Smooth muscle cell (in vitro differentiated cells): ENCODE results near the gene CYCS. TPM values are rescaled to one million over a fixed set of nuclear protein-coding genes. Genes with fewer than 3 reads are reported as not detected.

Experiments used
- DNase-seq: peaks from one replicate; lab custom pipeline; 2025; ENCODE audit not compliant: unreplicated experiment; lab: John Stamatoyannopoulos, UW
- H2AFZ ChIP-seq: fragments of 200-600 bp; sonication (generic); 2 replicates; pipeline ENCODE4 v1.6.0; 2016; ENCODE audit warnings: antibody characterized with exemption, low read depth, mild to moderate bottlenecking
- H3F3A ChIP-seq: fragments of 200-600 bp; sonication (generic); 2 replicates; pipeline ENCODE4 v1.6.0; 2017; ENCODE audit warnings: antibody characterized with exemption, low read depth
- H3K27ac ChIP-seq: fragments of 200-600 bp; sonication (generic); 2 replicates; pipeline ENCODE4 v1.5.1; 2016; ENCODE audit warnings: low read depth, mild to moderate bottlenecking
- H3K27me3 ChIP-seq: fragments of 200-600 bp; sonication (generic); 2 replicates; pipeline ENCODE4 v1.6.1; 2016; ENCODE audit warnings: low read depth, mild to moderate bottlenecking
- H3K36me3 ChIP-seq: fragments of 200-600 bp; sonication (generic); 2 replicates; pipeline ENCODE4 v1.5.1; 2016; ENCODE audit warnings: low read depth
- H3K4me1 ChIP-seq: fragments of 200-600 bp; sonication (generic); 2 replicates; pipeline ENCODE4 v1.5.1; 2016; ENCODE audit warnings: low read depth
- H3K4me2 ChIP-seq: fragments of 200-600 bp; sonication (generic); 2 replicates; pipeline ENCODE4 v1.6.0; 2016; ENCODE audit warnings: mild to moderate bottlenecking
- H3K4me3 ChIP-seq: fragments of 200-600 bp; sonication (generic); 2 replicates; pipeline ENCODE4 v1.5.1; 2016; ENCODE audit warnings: mild to moderate bottlenecking
- H3K79me2 ChIP-seq: fragments of 200-600 bp; sonication (generic); 2 replicates; pipeline ENCODE4 v1.6.0; 2016; ENCODE audit warnings: low read depth, mild to moderate bottlenecking
- H3K9ac ChIP-seq: fragments of 200-600 bp; sonication (generic); 2 replicates; pipeline ENCODE4 v1.6.0; 2016; ENCODE audit warnings: low read depth
- H3K9me3 ChIP-seq: fragments of 200-600 bp; sonication (generic); replicated peaks from 2 replicates; pipeline ENCODE4 v1.5.1; 2016; ENCODE audit warnings: low read depth
- H4K20me1 ChIP-seq: fragments of 200-600 bp; sonication (generic); 2 replicates; pipeline ENCODE4 v1.6.0; 2016; ENCODE audit warnings: low read depth
- WGBS: methylation state at CpG from one replicate; pipeline ENCODE4 v1.1.7; 2016; ENCODE audit warnings: low lambda C conversion rate; 5-methylcytosine and 5-hydroxymethylcytosine counted together
- polyA plus RNA-seq: library from polyadenylated mRNA; unstranded; fragments of >200 nt; fragmentation: Nextera tagmentation; extraction: Ambion mirVana; gene quantifications from 2 replicates; pipeline ENCODE4 v1.2.1, GENCODE V29; 2016
- total RNA-seq: library from RNA; depleted of rRNA; stranded (reverse); fragments of >200 nt; gene quantifications from 2 replicates; pipeline ENCODE4 v1.2.3, GENCODE V29; 2014
- TF ChIP-seq, protein P1 (sequence below): fragments of 200-600 bp; sonication (generic); IDR thresholded peaks from 2 replicates; pipeline ENCODE4 v1.5.1; 2017; ENCODE audit warnings: borderline replicate concordance, mild to moderate bottlenecking, antibody characterized with exemption; ENCODE audit not compliant: insufficient read depth, poor library complexity, severe bottlenecking

CYCS gene
- total and polyA plus RNA-seq, 2 experiments from 2014 or later = 100 to 154 TPM

DNA sequence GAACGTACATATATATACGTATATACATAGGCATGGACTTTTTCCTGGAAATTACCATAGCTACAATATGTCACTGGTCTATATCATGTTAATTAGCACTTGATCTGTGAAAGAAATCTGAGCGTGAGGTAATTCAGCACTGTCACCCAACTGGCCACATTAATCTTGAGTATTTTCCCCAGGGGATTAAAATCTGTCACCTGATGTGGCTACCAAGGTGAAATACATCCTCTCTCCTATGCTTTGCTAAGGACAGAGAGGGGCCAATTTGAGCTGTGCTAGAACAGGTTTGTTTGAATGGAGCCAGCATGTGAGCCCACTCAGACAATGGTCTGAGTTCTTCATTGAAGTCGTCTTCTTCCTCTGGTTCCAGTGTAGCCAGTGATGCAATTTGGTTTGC, 33.3 kb downstream of the CYCS start:
- Histone ChIP-seq H3K36me3 (no peaks in the 10 kb centered on the region), H3K4me1 (no peaks in the 10 kb centered on the region), H3K79me2 (no peaks in the 10 kb centered on the region), H3K4me2 (no peak overlapping the region), H2AFZ (no peak overlapping the region), H3K4me3 (no peak overlapping the region), H3K9me3 (no peaks in the 10 kb centered on the region), H3K9ac (no peak overlapping the region), H3K27me3 (peaks cover 11% of the 10 kb centered on the region), H3K27ac (no peak overlapping the region), H3F3A (no peaks in the 10 kb centered on the region), H4K20me1 (no peaks in the 10 kb centered on the region)
- no peak for DNase-seq
- TF ChIP-seq, protein P1, sequence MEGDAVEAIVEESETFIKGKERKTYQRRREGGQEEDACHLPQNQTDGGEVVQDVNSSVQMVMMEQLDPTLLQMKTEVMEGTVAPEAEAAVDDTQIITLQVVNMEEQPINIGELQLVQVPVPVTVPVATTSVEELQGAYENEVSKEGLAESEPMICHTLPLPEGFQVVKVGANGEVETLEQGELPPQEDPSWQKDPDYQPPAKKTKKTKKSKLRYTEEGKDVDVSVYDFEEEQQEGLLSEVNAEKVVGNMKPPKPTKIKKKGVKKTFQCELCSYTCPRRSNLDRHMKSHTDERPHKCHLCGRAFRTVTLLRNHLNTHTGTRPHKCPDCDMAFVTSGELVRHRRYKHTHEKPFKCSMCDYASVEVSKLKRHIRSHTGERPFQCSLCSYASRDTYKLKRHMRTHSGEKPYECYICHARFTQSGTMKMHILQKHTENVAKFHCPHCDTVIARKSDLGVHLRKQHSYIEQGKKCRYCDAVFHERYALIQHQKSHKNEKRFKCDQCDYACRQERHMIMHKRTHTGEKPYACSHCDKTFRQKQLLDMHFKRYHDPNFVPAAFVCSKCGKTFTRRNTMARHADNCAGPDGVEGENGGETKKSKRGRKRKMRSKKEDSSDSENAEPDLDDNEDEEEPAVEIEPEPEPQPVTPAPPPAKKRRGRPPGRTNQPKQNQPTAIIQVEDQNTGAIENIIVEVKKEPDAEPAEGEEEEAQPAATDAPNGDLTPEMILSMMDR = no peak
- WGBS = 84% methylated on average over 4 of the region's 4 CpGs

DNA sequence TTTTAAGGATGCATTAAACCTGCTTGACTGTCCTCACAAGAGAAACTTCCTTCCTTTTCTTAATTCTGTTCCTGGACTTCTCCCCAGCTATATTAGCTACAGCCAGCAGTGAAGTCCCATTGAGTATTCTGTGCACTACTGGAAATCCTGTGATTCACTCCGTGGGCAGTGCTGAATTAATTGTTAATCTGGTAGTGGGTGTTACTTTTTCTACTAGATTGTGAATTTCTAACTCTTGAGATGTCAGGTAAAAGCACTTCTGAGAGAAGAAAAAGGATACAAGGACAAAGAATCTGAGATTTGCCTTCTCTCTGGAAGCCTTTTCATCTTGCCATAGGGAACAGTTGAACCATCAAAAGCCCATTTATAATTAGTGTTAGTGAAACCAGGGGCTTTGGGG, 33.9 kb downstream of the CYCS start:
- Histone ChIP-seq H2AFZ (no peak overlapping the region), H3K36me3 (no peaks in the 10 kb centered on the region), H3F3A (no peaks in the 10 kb centered on the region), H3K9me3 (no peaks in the 10 kb centered on the region), H3K79me2 (no peaks in the 10 kb centered on the region), H3K4me1 (no peaks in the 10 kb centered on the region), H4K20me1 (no peaks in the 10 kb centered on the region), H3K27me3 (peaks cover 11% of the 10 kb centered on the region), H3K9ac (no peak overlapping the region), H3K27ac (no peak overlapping the region), H3K4me2 (no peak overlapping the region), H3K4me3 (no peak overlapping the region)
- TF ChIP-seq, protein P1 = no peak
- WGBS = 38% methylated on average over 1 of the region's 1 CpG
- no peak for DNase-seq

DNA sequence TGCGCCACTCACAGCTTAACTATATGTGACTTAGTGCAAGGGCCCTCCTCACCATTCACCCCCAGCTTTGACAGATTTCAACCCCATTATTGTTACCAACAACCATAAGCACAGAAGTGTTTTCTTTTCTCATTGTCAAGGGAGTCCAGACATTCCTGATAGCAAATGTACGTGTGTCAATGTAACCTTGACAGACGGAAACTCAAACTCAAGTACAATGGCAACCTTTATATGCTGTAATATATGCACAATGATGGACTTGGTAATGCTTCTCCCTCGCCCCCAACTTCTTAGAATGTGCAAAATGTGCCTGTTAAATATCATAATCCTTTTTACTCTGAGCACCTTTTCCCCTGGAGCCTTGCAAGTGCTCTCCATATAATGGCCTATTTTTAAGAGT, 34.7 kb downstream of the CYCS start:
- H3K27me3 ChIP-seq = peaks cover 11% of the 10 kb centered on the region
- H3K27ac ChIP-seq = no peak overlapping the region
- TF ChIP-seq, protein P1 = no peak
- no peaks in the 10 kb centered on the region for H3K4me1 ChIP-seq
- H4K20me1 ChIP-seq = no peaks in the 10 kb centered on the region
- no peaks in the 10 kb centered on the region for H3K36me3 ChIP-seq
- H3F3A ChIP-seq = no peaks in the 10 kb centered on the region
- H2AFZ ChIP-seq = no peak overlapping the region
- no peak overlapping the region for H3K4me3 ChIP-seq
- no peaks in the 10 kb centered on the region for H3K79me2 ChIP-seq
- no peak for DNase-seq
- H3K4me2 ChIP-seq = no peak overlapping the region
- H3K9me3 ChIP-seq = no peaks in the 10 kb centered on the region
- no peak overlapping the region for H3K9ac ChIP-seq
- 86% methylated on average over 4 of the region's 4 CpGs for WGBS

DNA sequence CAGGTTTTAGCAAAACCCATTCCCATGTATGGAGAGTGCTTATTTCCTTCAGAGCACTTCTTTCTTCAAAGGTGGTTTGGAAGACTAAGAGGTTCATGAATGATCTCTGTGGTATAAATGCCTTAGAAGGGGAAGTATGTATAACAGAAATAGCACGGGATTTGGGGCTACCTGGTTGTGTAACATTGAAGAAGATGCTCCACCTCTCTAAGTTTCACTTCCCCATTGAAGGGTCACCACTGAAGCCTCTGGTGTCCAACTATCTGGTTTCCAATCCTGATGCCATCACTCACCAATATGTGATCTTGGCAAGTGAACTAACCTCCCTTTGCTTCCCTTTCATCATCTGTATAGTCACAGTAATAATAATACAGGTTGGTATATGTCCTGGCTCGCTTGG, 37.2 kb downstream of the CYCS start:
- H3K27me3 ChIP-seq = peaks cover 11% of the 10 kb centered on the region
- H2AFZ ChIP-seq = no peak overlapping the region
- no peaks in the 10 kb centered on the region for H4K20me1 ChIP-seq
- no peaks in the 10 kb centered on the region for H3F3A ChIP-seq
- no peaks in the 10 kb centered on the region for H3K79me2 ChIP-seq
- no peak overlapping the region for H3K4me2 ChIP-seq
- no peak overlapping the region for H3K27ac ChIP-seq
- TF ChIP-seq, protein P1 = no peak
- H3K4me1 ChIP-seq = no peaks in the 10 kb centered on the region
- no peak overlapping the region for H3K9ac ChIP-seq
- no peak overlapping the region for H3K4me3 ChIP-seq
- no peaks in the 10 kb centered on the region for H3K36me3 ChIP-seq
- DNase-seq = no peak
- 87% methylated on average over 2 of the region's 2 CpGs for WGBS
- no peaks in the 10 kb centered on the region for H3K9me3 ChIP-seq
